GM19099 (cell line): ENCODE measurements around the gene CD226.

ENCODE experiments used
- POLR2A ChIP-seq: IDR thresholded peaks from 3 replicates; pipeline ENCODE4 v1.6.1; 2011; ENCODE audit warnings: low read depth; ENCODE audit not compliant: insufficient read length; ENCODE audit errors: extremely low read depth

Gene CD226

GRCh38 chr18:69820538-69820937, 127.1 kb downstream of the CD226 start:
- no peak for TF ChIP-seq POLR2A

GRCh38 chr18:69819460-69819859, 128.2 kb downstream of the CD226 start:
- TF ChIP-seq POLR2A, result no peak

GRCh38 chr18:69817335-69817940, 130.2 kb downstream of the CD226 start:
- no peak for TF ChIP-seq POLR2A

- TF ChIP-seq POLR2A, result no peak
Measured at GRCh38 chr18:69814861-69815385, 132.8 kb downstream of the CD226 start.

- no peak for TF ChIP-seq POLR2A
Measured at GRCh38 chr18:69813559-69813958, 134.1 kb downstream of the CD226 start.

GRCh38 chr18:69808399-69808798, 139.3 kb downstream of the CD226 start:
- no peak for TF ChIP-seq POLR2A

- TF ChIP-seq POLR2A, result no peak
Measured at GRCh38 chr18:69804776-69805501, 142.7 kb downstream of the CD226 start.
